ENCODE data around the gene SPIN1.
"Not testable (repeated sequence)": the region's sequence is repeated elsewhere in the genome, so short reads cannot be mapped to it uniquely, and the experiment has no call there.

The SPIN1 gene

GRCh38 chr9:88372103-88372654 lies 16.1 kb upstream of the SPIN1 start:
- no peak for DNase-seq
- no peaks in the 10 kb centered on the region for H3K27me3 ChIP-seq
- no peak overlapping the region for H3K4me3 ChIP-seq (ENCODE audit: low read depth, low read length)
- TF ChIP-seq CTCF (IDR thresholded peaks at IDR 0.05; ENCODE audit: low read depth, low read length): no peak
- no peaks in the 10 kb centered on the region for H3K9me3 ChIP-seq
- no peaks in the 10 kb centered on the region for H3K4me1 ChIP-seq
- H3K36me3 ChIP-seq: no peaks in the 10 kb centered on the region

GRCh38 chr9:88373045-88373444 lies 15.2 kb upstream of the SPIN1 start:
- H3K36me3 ChIP-seq: no peaks in the 10 kb centered on the region
- no peaks in the 10 kb centered on the region for H3K4me1 ChIP-seq
- H3K27me3 ChIP-seq: no peaks in the 10 kb centered on the region
- DNase-seq: no peak
- no peaks in the 10 kb centered on the region for H3K9me3 ChIP-seq
- no peak overlapping the region for H3K4me3 ChIP-seq (ENCODE audit: low read depth, low read length)
- TF ChIP-seq CTCF (IDR thresholded peaks at IDR 0.05; ENCODE audit: low read depth, low read length): no peak

DNA sequence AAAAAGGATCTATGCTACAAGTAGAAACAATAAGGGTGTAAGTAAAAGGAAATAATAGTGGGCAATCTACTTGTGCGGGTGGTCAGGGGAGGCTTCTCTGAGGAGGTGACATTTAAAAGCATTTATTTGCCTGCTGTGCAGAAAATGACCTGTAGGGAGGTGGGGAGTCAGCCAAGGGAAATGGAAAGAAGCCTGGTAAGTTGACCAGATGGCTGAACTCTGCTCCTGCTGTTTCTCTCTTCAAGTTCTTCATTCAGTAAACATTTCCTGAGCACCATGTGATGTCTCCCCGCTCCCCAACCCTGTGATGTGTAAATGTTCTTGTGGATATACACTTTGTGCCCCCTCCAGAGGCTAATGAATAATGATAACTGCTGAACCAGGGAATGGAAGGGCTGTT lies 9.9 kb upstream of the SPIN1 start:
- H3K4me3 ChIP-seq (ENCODE audit: low read depth, low read length): no peak overlapping the region
- no peaks in the 10 kb centered on the region for H3K36me3 ChIP-seq
- no peaks in the 10 kb centered on the region for H3K9me3 ChIP-seq
- TF ChIP-seq CTCF (IDR thresholded peaks at IDR 0.05; ENCODE audit: low read depth, low read length): no peak
- H3K27me3 ChIP-seq: no peaks in the 10 kb centered on the region
- no peaks in the 10 kb centered on the region for H3K4me1 ChIP-seq
- DNase-seq: no peak

DNA sequence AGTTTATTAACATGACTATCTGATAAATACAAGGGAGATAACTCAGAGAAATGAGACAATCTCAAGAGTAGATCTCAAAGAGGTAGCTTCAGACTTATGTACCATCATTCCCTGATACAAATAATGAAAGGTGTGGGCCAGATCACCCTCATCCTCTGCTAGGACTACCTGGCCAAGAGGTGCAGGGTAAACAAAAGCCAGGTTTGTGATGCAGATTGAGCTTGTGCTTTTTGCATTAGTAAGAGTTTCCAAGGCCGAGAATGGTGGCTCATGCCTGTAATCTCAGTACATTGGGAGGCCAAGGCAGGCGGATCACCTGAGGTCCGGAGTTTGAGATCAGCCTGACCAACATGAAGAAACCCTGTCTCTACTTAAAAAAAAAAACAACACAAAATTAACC lies 8.9 kb upstream of the SPIN1 start:
- no peak for TF ChIP-seq CTCF (IDR thresholded peaks at IDR 0.05; ENCODE audit: low read depth, low read length)
- DNase-seq: no peak
- H3K4me1 ChIP-seq: no peaks in the 10 kb centered on the region
- H3K4me3 ChIP-seq (ENCODE audit: low read depth, low read length): no peak overlapping the region
- no peaks in the 10 kb centered on the region for H3K9me3 ChIP-seq
- H3K27me3 ChIP-seq: no peaks in the 10 kb centered on the region
- H3K36me3 ChIP-seq: no peaks in the 10 kb centered on the region

DNA sequence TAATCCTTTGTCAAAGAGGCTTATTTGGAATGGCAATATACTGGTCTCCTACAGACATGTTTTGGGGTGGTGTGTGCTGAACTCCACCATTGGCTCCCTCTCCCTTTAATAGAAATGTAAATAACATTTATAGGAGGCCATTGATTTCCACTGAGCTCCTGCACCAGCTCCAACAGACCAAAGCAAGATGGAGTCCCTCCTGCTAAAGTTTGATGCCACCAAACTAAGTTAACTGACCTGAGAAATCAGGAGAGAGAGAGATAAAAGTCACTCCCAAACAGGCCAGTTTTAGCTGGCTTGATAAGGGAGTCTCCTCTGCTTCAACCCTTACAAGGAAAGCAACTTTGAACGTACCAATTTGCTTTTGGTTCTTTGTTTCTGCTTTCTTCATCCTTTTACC lies 8.1 kb upstream of the SPIN1 start:
- Histone ChIP-seq H3K9me3 (no peaks in the 10 kb centered on the region), H3K36me3 (no peaks in the 10 kb centered on the region), H3K4me3 (ENCODE audit: low read depth, low read length) (no peak overlapping the region), H3K4me1 (no peaks in the 10 kb centered on the region), H3K27me3 (no peaks in the 10 kb centered on the region)
- no peak for TF ChIP-seq CTCF (IDR thresholded peaks at IDR 0.05; ENCODE audit: low read depth, low read length)
- no peak for DNase-seq

DNA sequence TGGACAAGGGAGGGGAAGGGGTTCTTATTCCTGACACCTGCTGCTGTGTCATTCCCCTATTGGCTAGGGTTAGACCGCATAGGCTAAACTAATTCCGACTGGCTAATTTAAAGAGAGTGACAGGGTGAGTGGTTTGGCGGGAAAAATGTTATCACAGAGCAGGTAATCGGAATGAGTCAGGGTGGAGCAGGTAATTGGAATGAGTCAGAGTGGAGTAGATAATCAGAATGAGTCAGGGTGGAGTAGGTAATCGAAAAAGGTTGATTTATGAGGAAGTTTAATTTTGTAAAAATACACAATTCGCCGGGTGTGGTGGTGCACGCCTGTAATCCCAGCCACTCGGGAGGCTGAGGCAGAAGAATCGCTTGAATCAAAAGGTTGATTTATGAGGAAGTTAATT lies 6.9 kb upstream of the SPIN1 start:
- not testable (repeated sequence) for DNase-seq; H3K4me1 ChIP-seq; H3K4me3 ChIP-seq (ENCODE audit: low read depth, low read length); H3K36me3 ChIP-seq; H3K27me3 ChIP-seq; H3K9me3 ChIP-seq

GRCh38 chr9:88383176-88383575 lies 5.1 kb upstream of the SPIN1 start:
- Histone ChIP-seq H3K4me3 (ENCODE audit: low read depth, low read length) (no peak overlapping the region), H3K36me3 (no peaks in the 10 kb centered on the region), H3K9me3 (no peaks in the 10 kb centered on the region), H3K27me3 (no peaks in the 10 kb centered on the region), H3K4me1 (no peaks in the 10 kb centered on the region)
- no peak for TF ChIP-seq CTCF (IDR thresholded peaks at IDR 0.05; ENCODE audit: low read depth, low read length)
- DNase-seq: no peak

DNA sequence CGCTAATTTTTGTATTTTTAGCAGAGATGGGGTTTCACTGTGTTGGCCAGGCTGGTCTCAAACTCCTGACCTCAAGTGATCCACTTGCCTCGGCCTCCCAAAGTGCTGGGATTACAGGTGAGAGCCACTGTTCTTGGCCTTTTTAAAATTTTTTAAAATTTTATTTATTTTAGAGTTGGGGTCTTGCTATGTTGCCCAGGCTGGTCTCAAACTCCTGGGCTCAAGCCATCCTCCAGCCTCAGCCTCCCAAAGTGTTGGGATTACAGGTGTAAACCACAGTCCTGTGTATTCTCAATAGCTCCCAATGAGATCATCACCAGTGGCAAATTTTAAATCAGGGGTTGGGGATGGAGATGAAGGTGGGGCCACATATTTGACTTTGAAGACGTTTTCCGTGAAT lies 2.1 kb upstream of the SPIN1 start:
- not testable (repeated sequence) for H3K9me3 ChIP-seq; H3K4me3 ChIP-seq (ENCODE audit: low read depth, low read length); H3K4me1 ChIP-seq; DNase-seq; H3K27me3 ChIP-seq; H3K36me3 ChIP-seq
